Panc1 (cell line): Measurements from ENCODE around the gene NRAS.

Source experiments
- CTCF ChIP-seq: fragments of 450-650 bp; IDR thresholded peaks from 2 replicates; pipeline ENCODE4 v1.5.1; 2017; ENCODE audit warnings: mild to moderate bottlenecking
- POLR2AphosphoS5 ChIP-seq: IDR thresholded peaks from 2 replicates; pipeline ENCODE4 v1.6.1; 2012; ENCODE audit warnings: mild to moderate bottlenecking, low read depth, low read length, moderate library complexity
- SIN3A ChIP-seq: IDR thresholded peaks from 2 replicates; pipeline ENCODE4 v1.6.1; 2012; ENCODE audit warnings: low read depth, mild to moderate bottlenecking, low read length, moderate library complexity, borderline replicate concordance; ENCODE audit not compliant: insufficient read depth
- TCF7L2 ChIP-seq: IDR thresholded peaks from 2 replicates; pipeline ENCODE4 v1.6.1; 2011; ENCODE audit warnings: mild to moderate bottlenecking, low read depth, low read length, inconsistent platforms

- TF ChIP-seq CTCF: no peak
- TF ChIP-seq TCF7L2: no peak
- TF ChIP-seq POLR2AphosphoS5: no peak
- TF ChIP-seq SIN3A: no peak
Observed at GRCh38 chr1:114707604-114708003, 9.0 kb downstream of the NRAS start.
